Gastroesophageal sphincter (tissue), 4 donors: ENCODE measurements around the gene CDC42BPA. TPM values are rescaled to one million over a fixed set of nuclear protein-coding genes. Genes with fewer than 3 reads are reported as not detected.
A peak's percentile ranks its signal among the peaks of the same experiment; 100 is the strongest.

Experiments
- ATAC-seq: fragments of 150-250 bp; one replicate; pipeline ENCODE4 v1.9.1; 2016; ENCODE audit warnings: mild to moderate bottlenecking, moderate library complexity
- H3K27ac ChIP-seq, 4 donors: fragments of 200-600 bp; sonication (generic) in 3 of 4; 1 replicate in 3 of 4; 2 replicates in 1 of 4; pipeline ENCODE4 v1.5.1; 2016 to 2019
- H3K27me3 ChIP-seq: fragments of 200-600 bp; sonication (generic); one replicate; pipeline ENCODE4 v1.5.1; 2019
- H3K36me3 ChIP-seq, 2 donors: fragments of 200-600 bp; sonication (generic); one replicate each; pipeline ENCODE4 v1.5.1; 2019; ENCODE audit warnings: control low read depth in 1 of 2
- H3K4me1 ChIP-seq, 3 donors: fragments of 200-600 bp; sonication (generic); 1 replicate in 2 of 3; 2 replicates in 1 of 3; pipeline ENCODE4 v1.5.1; 2016 to 2019; ENCODE audit warnings: control low read depth in 2 of 3
- H3K4me3 ChIP-seq, 2 donors: fragments of 200-600 bp; sonication (generic); one replicate each; pipeline ENCODE4 v1.5.1; 2019; ENCODE audit warnings: mild to moderate bottlenecking in 1 of 2, moderate library complexity in 1 of 2
- H3K9me3 ChIP-seq, 3 donors: fragments of 200-600 bp; sonication (generic); one replicate each; pipeline ENCODE4 v1.5.1; 2017 to 2019; ENCODE audit warnings: control low read depth in 2 of 3
- CTCF ChIP-seq, 4 experiments: fragments of 200-600 bp in 2 of 4; fragments of 450-650 bp in 2 of 4; sonication (generic) in 1 of 4; IDR thresholded peaks; one replicate each; pipeline ENCODE4 v1.5.1; 2017 to 2019; ENCODE audit warnings: antibody characterized with exemption in 4 of 4, mild to moderate bottlenecking in 2 of 4, moderate library complexity in 2 of 4
- EP300 ChIP-seq: sonication (generic); formaldehyde crosslinking; IDR thresholded peaks from one replicate; pipeline ENCODE4 v1.6.1; 2017; ENCODE audit warnings: antibody characterized with exemption, mild to moderate bottlenecking
- POLR2A ChIP-seq, 2 donors: fragments of 450-650 bp; IDR thresholded peaks; one replicate each; pipeline ENCODE4 v1.6.1; 2017; ENCODE audit warnings: antibody characterized with exemption in 2 of 2, mild to moderate bottlenecking in 2 of 2, moderate library complexity in 1 of 2
- POLR2AphosphoS5 ChIP-seq: sonication (generic); formaldehyde crosslinking; IDR thresholded peaks from one replicate; pipeline ENCODE4 v1.6.1; 2017; ENCODE audit warnings: antibody characterized with exemption
- WGBS, 2 donors: methylation state at CpG; one replicate each; pipeline ENCODE4 v1.1.5; 2018; ENCODE audit warnings: low coverage in 1 of 2; 5-methylcytosine and 5-hydroxymethylcytosine counted together
- total RNA-seq, 4 donors: library from RNA; depleted of rRNA; stranded (reverse); fragments of >200 nt; gene quantifications; one replicate each; pipeline ENCODE4 v1.1.0, GENCODE V29; 2016

CDC42BPA gene
- total RNA-seq, 4 donors from 2014 or later: 60.7 to 92.1 (median 74.1) TPM

- TF ChIP-seq POLR2A (IDR thresholded peaks at IDR 0.05) (no peak), POLR2AphosphoS5 (no peak), CTCF (IDR thresholded peaks at IDR 0.05) (no peak), EP300 (no peak)
- WGBS, 2 donors: 67 to 89% methylated on average over 9 to 16 of the region's 32 CpGs
These were observed 342.7 kb downstream of the CDC42BPA start for GRCh38 chr1:226975259-226976250.

GRCh38 chr1:226974544-226975258, 343.6 kb downstream of the CDC42BPA start:
- TF ChIP-seq EP300 (no peak), CTCF (IDR thresholded peaks at IDR 0.05) (no peak), POLR2A (IDR thresholded peaks at IDR 0.05) (no peak), POLR2AphosphoS5 (no peak)
- Histone ChIP-seq H3K27me3 (no peaks in the 10 kb centered on the region), H3K4me3 (peak overlapping the region in 1 of 2 donors; percentile 8), H3K36me3 (peaks cover 0 to 55% of the 10 kb centered on the region in 2 donors), H3K27ac (peak overlapping the region; percentile 79 to 97 (median 90)), H3K9me3 (peaks cover 0 to 12% (median 0%) of the 10 kb centered on the region in 3 donors), H3K4me1 (peaks cover 2 to 50% (median 29%) of the 10 kb centered on the region in 3 donors)
- whole genome bisulfite sequencing, 2 donors: 28% methylated on average over 4 of the region's 14 CpGs; no CpG with 5 or more reads in 1 of the 2 donors
- peak; percentile 40 for ATAC-seq

More at GRCh38 chr1:226975259-226976250, 342.7 kb downstream of the CDC42BPA start:
- peaks cover 0 to 55% of the 10 kb centered on the region in 2 donors for H3K36me3 ChIP-seq
- H3K4me3 ChIP-seq: no peak overlapping the region
- H3K9me3 ChIP-seq: peaks cover 0 to 12% (median 0%) of the 10 kb centered on the region in 3 donors
- H3K27ac ChIP-seq: peak overlapping the region; percentile 79 to 97 (median 90)
- H3K4me1 ChIP-seq: peaks cover 2 to 58% (median 29%) of the 10 kb centered on the region in 3 donors
- no peak for ATAC-seq
- H3K27me3 ChIP-seq: no peaks in the 10 kb centered on the region

GRCh38 chr1:226973898-226974543, 344.3 kb downstream of the CDC42BPA start:
- TF ChIP-seq EP300 (no peak), POLR2AphosphoS5 (peak; percentile 98), POLR2A (IDR thresholded peaks at IDR 0.05) (no peak), CTCF (IDR thresholded peaks at IDR 0.05) (peak in 1 of 4 experiments; percentile 23)
- H3K9me3 ChIP-seq: peaks cover 0 to 12% (median 0%) of the 10 kb centered on the region in 3 donors
- peak overlapping the region; percentile 79 to 97 (median 90) for H3K27ac ChIP-seq
- H3K4me3 ChIP-seq: peak overlapping the region in 1 of 2 donors; percentile 8
- 45% methylated on average over 2 of the region's 11 CpGs; no CpG with 5 or more reads in 1 of the 2 donors for WGBS, 2 donors
- peak; percentile 90 for ATAC-seq
- no peaks in the 10 kb centered on the region for H3K27me3 ChIP-seq
- H3K4me1 ChIP-seq: peaks cover 2 to 46% (median 29%) of the 10 kb centered on the region in 3 donors
- H3K36me3 ChIP-seq: peaks cover 0 to 55% of the 10 kb centered on the region in 2 donors

- no peak for TF ChIP-seq POLR2A (IDR thresholded peaks at IDR 0.05)
- peak; percentile 32 for TF ChIP-seq POLR2AphosphoS5
- peak overlapping the region; percentile 79 to 97 (median 90) for H3K27ac ChIP-seq
- WGBS, 2 donors: 65% methylated on average over 2 of the region's 5 CpGs; no CpG with 5 or more reads in 1 of the 2 donors
- H3K27me3 ChIP-seq: no peaks in the 10 kb centered on the region
- ATAC-seq: peak; percentile 62
- peaks cover 2 to 49% (median 29%) of the 10 kb centered on the region in 3 donors for H3K4me1 ChIP-seq
- H3K9me3 ChIP-seq: peaks cover 0 to 12% (median 0%) of the 10 kb centered on the region in 3 donors
- peaks cover 0 to 49% of the 10 kb centered on the region in 2 donors for H3K36me3 ChIP-seq
- H3K4me3 ChIP-seq: no peak overlapping the region
These were observed 344.9 kb downstream of the CDC42BPA start for GRCh38 chr1:226973371-226973897.
